Measurements from ENCODE around the gene CHM.

GRCh38 chrX:86012188-86012587 is 35.2 kb downstream of the CHM start:
- TF ChIP-seq, protein P1, sequence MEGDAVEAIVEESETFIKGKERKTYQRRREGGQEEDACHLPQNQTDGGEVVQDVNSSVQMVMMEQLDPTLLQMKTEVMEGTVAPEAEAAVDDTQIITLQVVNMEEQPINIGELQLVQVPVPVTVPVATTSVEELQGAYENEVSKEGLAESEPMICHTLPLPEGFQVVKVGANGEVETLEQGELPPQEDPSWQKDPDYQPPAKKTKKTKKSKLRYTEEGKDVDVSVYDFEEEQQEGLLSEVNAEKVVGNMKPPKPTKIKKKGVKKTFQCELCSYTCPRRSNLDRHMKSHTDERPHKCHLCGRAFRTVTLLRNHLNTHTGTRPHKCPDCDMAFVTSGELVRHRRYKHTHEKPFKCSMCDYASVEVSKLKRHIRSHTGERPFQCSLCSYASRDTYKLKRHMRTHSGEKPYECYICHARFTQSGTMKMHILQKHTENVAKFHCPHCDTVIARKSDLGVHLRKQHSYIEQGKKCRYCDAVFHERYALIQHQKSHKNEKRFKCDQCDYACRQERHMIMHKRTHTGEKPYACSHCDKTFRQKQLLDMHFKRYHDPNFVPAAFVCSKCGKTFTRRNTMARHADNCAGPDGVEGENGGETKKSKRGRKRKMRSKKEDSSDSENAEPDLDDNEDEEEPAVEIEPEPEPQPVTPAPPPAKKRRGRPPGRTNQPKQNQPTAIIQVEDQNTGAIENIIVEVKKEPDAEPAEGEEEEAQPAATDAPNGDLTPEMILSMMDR (IDR thresholded peaks at IDR 0.05) = no peak
- TF ChIP-seq POLR2A (IDR thresholded peaks at IDR 0.05) = no peak

All from Peyer's patch (tissue), 4 donors.